GM21515 (cell line): ENCODE data around the gene KASH5.

Source experiments
- ATAC-seq: cut with Tn5 transposase; IDR thresholded peaks from one replicate; pipeline ENCODE4 v1.9.1; 2021; ENCODE audit not compliant: unreplicated experiment

The KASH5 gene

GRCh38 chr19:49420227-49420626, 32.2 kb downstream of the KASH5 start:
- no peak for ATAC-seq

GRCh38 chr19:49421039-49421877, 33.2 kb downstream of the KASH5 start:
- ATAC-seq, result no peak

GRCh38 chr19:49421878-49422202, 33.8 kb downstream of the KASH5 start:
- ATAC-seq, result no peak

GRCh38 chr19:49422407-49423070, 34.5 kb downstream of the KASH5 start:
- no peak for ATAC-seq

GRCh38 chr19:49423071-49423984, 35.3 kb downstream of the KASH5 start, which contains the start of gene PTH2:
PTH2 (minus strand) TSS chr19:49423441; CDS start chr19:49423339, 102 bp downstream.
- no peak for ATAC-seq

GRCh38 chr19:49423985-49424303, 35.9 kb downstream of the KASH5 start:
- no peak for ATAC-seq

- ATAC-seq, result no peak
These were observed 37.1 kb downstream of the KASH5 start, which contains the start of gene GFY for GRCh38 chr19:49425178-49425577. GFY (plus strand) TSS chr19:49425388; CDS start chr19:49426431, 1,043 bp downstream.

- no peak for ATAC-seq
These were observed 38.0 kb downstream of the KASH5 start for GRCh38 chr19:49425922-49426592.

- ATAC-seq, result no peak
These were observed 39.3 kb downstream of the KASH5 start for GRCh38 chr19:49427339-49427738.

GRCh38 chr19:49427855-49428546, 40.0 kb downstream of the KASH5 start:
- ATAC-seq, result no peak

GRCh38 chr19:49428547-49429451, 40.8 kb downstream of the KASH5 start:
- ATAC-seq, result no peak

GRCh38 chr19:49430172-49430677, 42.2 kb downstream of the KASH5 start:
- no peak for ATAC-seq

- no peak for ATAC-seq
These were observed 42.8 kb downstream of the KASH5 start for GRCh38 chr19:49430678-49431329.

GRCh38 chr19:49431330-49431749, 43.3 kb downstream of the KASH5 start:
- ATAC-seq, result no peak

GRCh38 chr19:49432141-49433073, 44.4 kb downstream of the KASH5 start:
- ATAC-seq, result no peak

- no peak for ATAC-seq
These were observed 45.3 kb downstream of the KASH5 start for GRCh38 chr19:49433240-49433901.
